HepG2 (cell line): ENCODE results near the gene NOP9. TPM values are rescaled to one million over a fixed set of nuclear protein-coding genes. Genes with fewer than 3 reads are reported as not detected.
A peak's percentile ranks its signal among the peaks of the same experiment; 100 is the strongest.

Source experiments
- ATF5 ChIP-seq: sonication (generic); formaldehyde crosslinking; IDR thresholded peaks from 2 replicates; pipeline ENCODE4 v1.4.0; 2020; ENCODE audit warnings: mild to moderate bottlenecking, low read depth, missing genetic modification reagents
- BCL6 ChIP-seq: IDR thresholded peaks from 2 replicates; pipeline ENCODE4 v1.6.1; 2016; ENCODE audit warnings: missing genetic modification reagents, missing compliant biosample characterization
- DZIP1 ChIP-seq: sonication (generic); formaldehyde crosslinking; IDR thresholded peaks from 2 replicates; pipeline ENCODE4 v1.5.0; 2020; ENCODE audit warnings: mild to moderate bottlenecking, missing genetic modification reagents
- KAT7 ChIP-seq: IDR thresholded peaks from 2 replicates; pipeline ENCODE4 v1.6.1; 2018; ENCODE audit warnings: borderline replicate concordance, missing compliant biosample characterization
- MAX ChIP-seq: IDR thresholded peaks from 2 replicates; pipeline ENCODE4 v1.6.1; 2012; ENCODE audit warnings: inconsistent platforms
- MED1 ChIP-seq: sonication (generic); formaldehyde crosslinking; IDR thresholded peaks from 2 replicates; pipeline ENCODE4 v1.4.0; 2020; ENCODE audit warnings: missing genetic modification reagents
- MIXL1 ChIP-seq: IDR thresholded peaks from 2 replicates; pipeline ENCODE4 v1.6.1; 2016
- NR2F6 ChIP-seq, 2 experiments: IDR thresholded peaks; 2 replicates each; pipeline ENCODE4 v1.6.1; 2016; ENCODE audit warnings: antibody characterized with exemption in 1 of 2, mild to moderate bottlenecking in 1 of 2
- PCBP2 ChIP-seq: fragments of 200-400 bp; formaldehyde crosslinking; optimal IDR thresholded peaks from 2 replicates; pipeline ENCODE3; 2018; ENCODE audit warnings: low read length, low read depth; ENCODE audit not compliant: poor library complexity, severe bottlenecking
- PHB2 ChIP-seq: fragments of 450-650 bp; IDR thresholded peaks from 2 replicates; pipeline ENCODE4 v1.6.1; 2018; ENCODE audit not compliant: partially characterized antibody
- PHF5A ChIP-seq: IDR thresholded peaks from one replicate; pipeline ENCODE4 v1.6.1; 2018; ENCODE audit warnings: low read depth, missing genetic modification reagents; ENCODE audit not compliant: unreplicated experiment
- PITX1 ChIP-seq: sonication (generic); formaldehyde crosslinking; IDR thresholded peaks from 2 replicates; pipeline ENCODE4 v1.5.1; 2020; ENCODE audit warnings: mild to moderate bottlenecking, missing genetic modification reagents
- RBM22 ChIP-seq: fragments of 200-400 bp; formaldehyde crosslinking; optimal IDR thresholded peaks from 2 replicates; pipeline ENCODE3; 2017; ENCODE audit warnings: mild to moderate bottlenecking, low read length, moderate library complexity
- SMAD1 ChIP-seq: sonication (generic); formaldehyde crosslinking; IDR thresholded peaks from 2 replicates; pipeline ENCODE4 v1.4.0; 2020; ENCODE audit warnings: missing genetic modification reagents, low read depth, mild to moderate bottlenecking, borderline replicate concordance
- TBX2 ChIP-seq: sonication (generic); formaldehyde crosslinking; IDR thresholded peaks from 2 replicates; pipeline ENCODE4 v1.5.0; 2020; ENCODE audit warnings: missing genetic modification reagents, mild to moderate bottlenecking, borderline replicate concordance
- ZNF10 ChIP-seq: sonication (generic); formaldehyde crosslinking; IDR thresholded peaks from 2 replicates; pipeline ENCODE4 v1.4.0; 2020; ENCODE audit warnings: mild to moderate bottlenecking, low read depth, missing genetic modification reagents, borderline replicate concordance
- ZNF253 ChIP-seq: sonication (generic); formaldehyde crosslinking; IDR thresholded peaks from 2 replicates; pipeline ENCODE4 v1.8.0; 2022; ENCODE audit warnings: mild to moderate bottlenecking, missing genetic modification reagents, borderline replicate concordance
- ZNF317 ChIP-seq: sonication (generic); formaldehyde crosslinking; IDR thresholded peaks from 2 replicates; pipeline ENCODE4 v1.5.0; 2020; ENCODE audit warnings: mild to moderate bottlenecking, missing genetic modification reagents
- ZNF451 ChIP-seq: sonication (generic); formaldehyde crosslinking; IDR thresholded peaks from 2 replicates; pipeline ENCODE4 v1.5.0; 2020; ENCODE audit warnings: mild to moderate bottlenecking, missing genetic modification reagents
- ZNF552 ChIP-seq: sonication (generic); formaldehyde crosslinking; IDR thresholded peaks from 2 replicates; pipeline ENCODE4 v1.9.0; 2022; ENCODE audit warnings: missing genetic modification reagents, mild to moderate bottlenecking, borderline replicate concordance
- ZNF564 ChIP-seq: sonication (generic); formaldehyde crosslinking; IDR thresholded peaks from 2 replicates; pipeline ENCODE4 v1.8.1; 2023; ENCODE audit warnings: mild to moderate bottlenecking, missing genetic modification reagents
- ZNF605 ChIP-seq: sonication (generic); formaldehyde crosslinking; IDR thresholded peaks from 2 replicates; pipeline ENCODE4 v1.8.0; 2022; ENCODE audit warnings: mild to moderate bottlenecking, missing genetic modification reagents
- ZNF703 ChIP-seq: sonication (generic); formaldehyde crosslinking; IDR thresholded peaks from 2 replicates; pipeline ENCODE4 v1.5.1; 2020; ENCODE audit warnings: missing genetic modification reagents, mild to moderate bottlenecking, moderate library complexity, borderline replicate concordance
- ZNF768 ChIP-seq: sonication (generic); formaldehyde crosslinking; IDR thresholded peaks from 2 replicates; pipeline ENCODE4 v1.4.0; 2020; ENCODE audit warnings: missing genetic modification reagents
- ZNF800 ChIP-seq: sonication (generic); formaldehyde crosslinking; IDR thresholded peaks from 2 replicates; pipeline ENCODE4 v1.4.0; 2020; ENCODE audit warnings: missing genetic modification reagents
- polyA plus RNA-seq, 8 experiments: library from polyadenylated mRNA; depleted of rRNA in 3 of 8; stranded (reverse) in 7 of 8; unstranded in 1 of 8; fragments of >200 nt; fragmentation: Illumina TruSeq in 4 of 8; extraction: Trizol in 4 of 8; gene quantifications; 2 replicates each; pipeline versions ENCODE4 v1.2.1 to v1.2.3, GENCODE V29; 2011 to 2016; ENCODE audit warnings: low read depth in 4 of 8, missing spikeins in 1 of 8, mixed read lengths in 1 of 8; ENCODE audit not compliant: insufficient read depth in 1 of 8
- total RNA-seq, 5 experiments: library from RNA; depleted of rRNA; stranded (reverse); fragments of >200 nt; fragmentation: Illumina TruSeq; extraction: Trizol; gene quantifications; 2 replicates each; pipeline ENCODE4 v1.2.3, GENCODE V29; 2016; ENCODE audit warnings: low read depth in 1 of 5

The NOP9 gene
- total and polyA plus RNA-seq, 2 of the 13 experiments (the other 11 are each of a cell fraction or from before 2014, with no cell fraction given), result 24.5 to 61.6 TPM

- TF ChIP-seq ATF5 (CRISPR knock-in tag) (no peak), MED1 (no peak), ZNF605 (0 out of 2 replicates have a peak, but pooled peaks have one; percentile 53), PHF5A (CRISPR knock-in tag) (no peak), PITX1 (CRISPR knock-in tag) (no peak), ZNF10 (no peak), NR2F6 (IDR thresholded peaks at IDR 0.05) (no peak), NR2F6 (CRISPR knock-in tag; IDR thresholded peaks at IDR 0.05) (no peak), MAX (no peak), ZNF253 (CRISPR knock-in tag) (no peak), DZIP1 (no peak), SMAD1 (CRISPR knock-in tag) (no peak), ZNF552 (CRISPR knock-in tag) (no peak), ZNF703 (CRISPR knock-in tag) (no peak), RBM22 (peak; percentile 3), TBX2 (CRISPR knock-in tag) (no peak), BCL6 (CRISPR knock-in tag) (no peak), ZNF564 (CRISPR knock-in tag) (no peak), ZNF768 (peak; percentile 42; the same call in 1 of the 2 replicates), ZNF451 (CRISPR knock-in tag) (no peak), ZNF800 (CRISPR knock-in tag) (no peak), PHB2 (peak; percentile 60), ZNF317 (CRISPR knock-in tag) (no peak), PCBP2 (peak; percentile 4), MIXL1 (CRISPR knock-in tag) (no peak), KAT7 (CRISPR knock-in tag) (no peak)
These were observed 10.1 kb downstream of the NOP9 start, which contains the start of gene LTB4R2 (continued) for GRCh38 chr14:24309538-24310264.
